GM10248 (cell line): ENCODE results near the gene TREM1.

ENCODE experiments used
- CTCF ChIA-PET: fragments of 300-600 bp; sonication (Branson Sonifier 250); formaldehyde crosslinking; extraction: SDS; loops from one replicate; lab custom pipeline; 2021; ENCODE audit warnings: antibody characterized with exemption; lab: Yijun Ruan, JAX
- POLR2A ChIA-PET: fragments of 350-650 bp; sonication (Branson Sonifier 250); formaldehyde crosslinking; extraction: SDS; loops from one replicate; lab custom pipeline; 2020; ENCODE audit warnings: antibody characterized with exemption; lab: Yijun Ruan, JAX
- DNase-seq: peaks from one replicate; pipeline ENCODE4 v3.0.0; 2012; ENCODE audit errors: extremely low spot score
- CTCF ChIP-seq: IDR thresholded peaks from 2 replicates; pipeline ENCODE4 v1.5.1; 2012; ENCODE audit warnings: mild to moderate bottlenecking, low read depth; ENCODE audit errors: extremely low read depth, missing control alignments, control extremely low read depth

TREM1 gene

DNA sequence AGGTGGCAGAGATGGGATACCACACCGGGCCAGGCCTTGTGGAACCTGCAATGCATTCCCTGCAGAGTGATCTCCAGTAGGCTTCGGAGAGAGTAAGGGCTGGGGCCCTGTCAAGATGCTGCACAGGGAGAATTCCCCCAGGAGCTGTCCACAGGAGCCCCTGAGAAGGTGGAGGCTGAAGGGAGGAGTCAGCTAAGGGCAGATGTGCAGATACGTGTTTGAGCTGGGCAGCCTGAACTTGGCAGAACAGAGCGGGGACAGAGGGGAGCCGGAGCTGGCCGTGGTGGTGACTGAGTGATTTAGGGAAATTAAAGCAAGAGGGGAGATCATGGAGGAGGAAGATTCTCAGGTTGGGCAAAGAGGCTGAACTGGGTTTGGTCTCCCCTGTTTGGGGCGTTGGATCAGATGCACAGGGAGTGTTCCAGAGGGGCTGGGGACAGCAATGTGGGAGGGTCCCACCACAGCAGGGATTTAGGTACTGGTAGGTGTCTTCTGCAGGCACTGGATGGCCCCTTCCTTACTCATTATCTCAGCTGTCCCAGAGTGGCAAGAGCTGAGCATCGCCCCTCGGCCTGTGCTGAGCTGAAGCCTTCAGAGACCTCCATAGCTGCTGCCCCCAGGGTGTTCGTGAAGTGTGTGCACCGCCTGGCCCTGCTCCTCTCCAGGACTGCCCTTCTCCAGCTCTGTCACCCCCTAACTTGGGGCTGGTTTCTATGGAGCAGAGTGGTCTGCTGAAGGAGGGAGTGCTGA is 45.1 kb upstream of the TREM1 start:
- TF ChIP-seq CTCF: no peak
- POLR2A ChIA-PET: no interaction called here
- CTCF ChIA-PET: interaction anchor here (0.7 to 6.4 kb wide), 4 partner anchors 11 to 37 kb away, joined by 3 to 123 read pairs (median 19); no protein-coding TSS in a partner anchor
- DNase-seq: no peak

DNA sequence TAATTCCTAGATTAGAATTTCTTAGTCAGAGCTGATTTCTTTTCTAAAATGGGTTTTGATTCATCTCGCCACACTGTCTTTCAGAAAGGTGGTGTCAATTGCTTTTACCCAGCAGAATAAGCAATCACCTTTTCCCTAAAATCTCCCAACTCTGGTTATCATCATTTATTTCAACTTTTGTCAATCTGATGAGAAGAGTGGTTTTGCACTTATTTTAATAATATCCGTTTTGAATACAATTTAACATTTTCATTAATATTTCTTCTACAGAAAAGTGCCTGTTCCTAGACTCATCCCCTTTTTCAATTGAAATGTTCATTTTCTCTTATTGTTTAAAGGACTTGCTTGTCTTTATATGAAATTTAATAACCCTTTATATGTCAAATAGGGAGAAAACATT is 40.7 kb upstream of the TREM1 start:
- ChIA-PET CTCF (interaction anchor here (1.5 to 1.6 kb wide), 2 partner anchors 9 to 17 kb away, joined by 4 read pairs; no protein-coding TSS in a partner anchor), POLR2A (no interaction called here)
- TF ChIP-seq CTCF: no peak
- DNase-seq: no peak

GRCh38 chr6:41326092-41326491 is 39.6 kb upstream of the TREM1 start:
- CTCF ChIA-PET: interaction anchor here (1.5 to 1.6 kb wide), 3 partner anchors 8 to 45 kb away, joined by 3 to 4 read pairs (median 4); no protein-coding TSS in a partner anchor
- POLR2A ChIA-PET: no interaction called here
- TF ChIP-seq CTCF: no peak
- DNase-seq: no peak

GRCh38 chr6:41325446-41326066 is 39.1 kb upstream of the TREM1 start:
- POLR2A ChIA-PET: no interaction called here
- no peak for TF ChIP-seq CTCF
- CTCF ChIA-PET: interaction anchor here (1.5 to 1.6 kb wide), 3 partner anchors 7 to 45 kb away, joined by 3 to 4 read pairs (median 4); no protein-coding TSS in a partner anchor
- DNase-seq: no peak

DNA sequence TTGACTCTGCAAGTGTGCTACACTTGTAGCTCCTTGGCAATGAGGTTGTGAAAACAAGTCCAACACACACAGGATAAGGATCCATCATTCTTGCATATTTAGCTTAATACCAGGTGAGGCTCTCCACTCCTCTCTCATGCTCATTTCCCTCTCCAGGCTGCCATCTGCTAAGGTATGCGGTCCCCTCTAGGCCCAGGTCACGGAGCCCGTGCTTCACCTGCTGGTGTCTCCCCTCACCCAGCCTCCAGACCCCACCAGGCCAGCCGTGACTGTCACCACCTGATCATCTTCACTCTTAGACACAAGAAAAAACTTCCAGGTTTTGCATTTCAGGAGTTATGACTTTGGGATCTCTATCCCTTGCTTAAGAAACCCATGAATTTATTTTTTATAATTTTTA is 34.7 kb upstream of the TREM1 start:
- TF ChIP-seq CTCF: no peak
- DNase-seq: no peak
- POLR2A ChIA-PET: no interaction called here
- CTCF ChIA-PET: interaction anchor here (0.9 to 8.1 kb wide), 12 partner anchors 11 to 384 kb away, joined by 3 to 123 read pairs (median 11); partner anchors contain the start of gene NCR2
